Renal cortical epithelial cell (primary cell): ENCODE measurements around the gene CTNNA1. TPM values are rescaled to one million over a fixed set of nuclear protein-coding genes. Genes with fewer than 3 reads are reported as not detected.
A peak's percentile ranks its signal among the peaks of the same experiment; 100 is the strongest.
"Not testable (repeated sequence)": the region's sequence is repeated elsewhere in the genome, so short reads cannot be mapped to it uniquely, and the experiment has no call there.

ENCODE experiments used
- DNase-seq: peaks from one replicate; pipeline ENCODE4 v3.0.0-alpha.2; 2011; ENCODE audit warnings: low read depth
- total RNA-seq: library from RNA; depleted of rRNA; stranded (reverse); fragments of >200 nt; gene quantifications from 2 replicates; pipeline ENCODE4 v1.2.3, GENCODE V29; 2014

CTNNA1 gene
- total RNA-seq, 1 donor from 2014 or later, result 624 TPM

GRCh38 chr5:138757061-138757776, 4.0 kb downstream of the CTNNA1 start:
- no peak for DNase-seq

- no peak for DNase-seq
These were observed 7.4 kb downstream of the CTNNA1 start for GRCh38 chr5:138760448-138761110.

GRCh38 chr5:138761115-138761514, 7.9 kb downstream of the CTNNA1 start:
- DNase-seq, result not testable (repeated sequence)

GRCh38 chr5:138761670-138762069, 8.4 kb downstream of the CTNNA1 start:
- DNase-seq, result not testable (repeated sequence)

GRCh38 chr5:138762110-138762509, 8.9 kb downstream of the CTNNA1 start:
- no peak for DNase-seq

- DNase-seq, result peak; percentile 59
These were observed 10.0 kb downstream of the CTNNA1 start for GRCh38 chr5:138763037-138763778.

GRCh38 chr5:138770291-138770690, 17.1 kb downstream of the CTNNA1 start:
- no peak for DNase-seq

GRCh38 chr5:138770977-138771376, 17.8 kb downstream of the CTNNA1 start:
- DNase-seq, result no peak

- no peak for DNase-seq
These were observed 19.9 kb downstream of the CTNNA1 start for GRCh38 chr5:138772986-138773594.

GRCh38 chr5:138773624-138774023, 20.4 kb downstream of the CTNNA1 start:
- DNase-seq, result not testable (repeated sequence)

GRCh38 chr5:138775034-138775433, 21.8 kb downstream of the CTNNA1 start:
- DNase-seq, result peak; percentile 88

- no peak for DNase-seq
These were observed 25.0 kb downstream of the CTNNA1 start for GRCh38 chr5:138778234-138778633.

GRCh38 chr5:138783976-138784375, 30.8 kb downstream of the CTNNA1 start:
- no peak for DNase-seq

GRCh38 chr5:138784590-138784989, 31.4 kb downstream of the CTNNA1 start:
- DNase-seq, result no peak

- peak; percentile 55 for DNase-seq
These were observed 36.6 kb downstream of the CTNNA1 start for GRCh38 chr5:138789771-138790242.

GRCh38 chr5:138790684-138791083, 37.5 kb downstream of the CTNNA1 start:
- DNase-seq, result peak; percentile 37

GRCh38 chr5:138792195-138792790, 39.1 kb downstream of the CTNNA1 start:
- DNase-seq, result no peak

- peak; percentile 35 for DNase-seq
These were observed 40.4 kb downstream of the CTNNA1 start for GRCh38 chr5:138793575-138793974.

- DNase-seq, result no peak
These were observed 50.1 kb downstream of the CTNNA1 start for GRCh38 chr5:138803285-138803684.

GRCh38 chr5:138803935-138804334, 50.7 kb downstream of the CTNNA1 start:
- no peak for DNase-seq

- DNase-seq, result no peak
These were observed 51.9 kb downstream of the CTNNA1 start for GRCh38 chr5:138805096-138805495.

GRCh38 chr5:138807182-138807581, 54.0 kb downstream of the CTNNA1 start:
- DNase-seq, result no peak
